Suprapubic skin (tissue), 4 donors: ENCODE measurements around the gene TEX29. TPM values are rescaled to one million over a fixed set of nuclear protein-coding genes. Genes with fewer than 3 reads are reported as not detected.

Source experiments
- DNase-seq, 2 donors: peaks; one replicate each; pipeline ENCODE4 v3.0.0-alpha.2; 2019; ENCODE audit warnings: low spot score in 2 of 2
- H3K27ac ChIP-seq: fragments of 200-600 bp; sonication (generic); one replicate; pipeline ENCODE4 v1.5.1; 2019
- H3K27me3 ChIP-seq: fragments of 200-600 bp; sonication (generic); one replicate; pipeline ENCODE4 v1.5.1; 2019
- H3K36me3 ChIP-seq: fragments of 200-600 bp; sonication (generic); one replicate; pipeline ENCODE4 v1.5.1; 2019
- H3K4me1 ChIP-seq: fragments of 200-600 bp; sonication (generic); one replicate; pipeline ENCODE4 v1.5.1; 2019
- H3K4me3 ChIP-seq: fragments of 200-600 bp; sonication (generic); one replicate; pipeline ENCODE4 v1.5.1; 2019; ENCODE audit warnings: mild to moderate bottlenecking
- H3K9me3 ChIP-seq: fragments of 200-600 bp; sonication (generic); one replicate; pipeline ENCODE4 v1.5.1; 2019
- EP300 ChIP-seq: sonication (generic); formaldehyde crosslinking; IDR thresholded peaks from one replicate; pipeline ENCODE4 v1.6.1; 2017; ENCODE audit warnings: antibody characterized with exemption
- POLR2A ChIP-seq, 2 donors: fragments of 450-650 bp; IDR thresholded peaks; one replicate each; pipeline ENCODE4 v1.6.1; 2017; ENCODE audit warnings: antibody characterized with exemption in 2 of 2, mild to moderate bottlenecking in 2 of 2, moderate library complexity in 2 of 2
- POLR2AphosphoS5 ChIP-seq, 3 donors: sonication (generic); formaldehyde crosslinking; IDR thresholded peaks; one replicate each; pipeline ENCODE4 v1.6.1; 2017; ENCODE audit warnings: antibody characterized with exemption in 3 of 3
- WGBS: methylation state at CpG from one replicate; pipeline ENCODE4 v1.1.5; 2018; 5-methylcytosine and 5-hydroxymethylcytosine counted together
- total RNA-seq, 4 donors: library from RNA; depleted of rRNA; stranded (reverse); fragments of >200 nt; gene quantifications; one replicate each; pipeline ENCODE4 v1.1.0, GENCODE V29; 2016
- TF ChIP-seq, protein P1 (sequence below), 2 donors: fragments of 200-600 bp in 1 of 2; fragments of 450-650 bp in 1 of 2; sonication (generic) in 1 of 2; IDR thresholded peaks; one replicate each; pipeline ENCODE4 v1.5.1; 2016 to 2019; ENCODE audit warnings: antibody characterized with exemption in 2 of 2, mild to moderate bottlenecking in 1 of 2, moderate library complexity in 1 of 2

TEX29 gene
- total RNA-seq, 4 donors from 2014 or later = not detected

DNA sequence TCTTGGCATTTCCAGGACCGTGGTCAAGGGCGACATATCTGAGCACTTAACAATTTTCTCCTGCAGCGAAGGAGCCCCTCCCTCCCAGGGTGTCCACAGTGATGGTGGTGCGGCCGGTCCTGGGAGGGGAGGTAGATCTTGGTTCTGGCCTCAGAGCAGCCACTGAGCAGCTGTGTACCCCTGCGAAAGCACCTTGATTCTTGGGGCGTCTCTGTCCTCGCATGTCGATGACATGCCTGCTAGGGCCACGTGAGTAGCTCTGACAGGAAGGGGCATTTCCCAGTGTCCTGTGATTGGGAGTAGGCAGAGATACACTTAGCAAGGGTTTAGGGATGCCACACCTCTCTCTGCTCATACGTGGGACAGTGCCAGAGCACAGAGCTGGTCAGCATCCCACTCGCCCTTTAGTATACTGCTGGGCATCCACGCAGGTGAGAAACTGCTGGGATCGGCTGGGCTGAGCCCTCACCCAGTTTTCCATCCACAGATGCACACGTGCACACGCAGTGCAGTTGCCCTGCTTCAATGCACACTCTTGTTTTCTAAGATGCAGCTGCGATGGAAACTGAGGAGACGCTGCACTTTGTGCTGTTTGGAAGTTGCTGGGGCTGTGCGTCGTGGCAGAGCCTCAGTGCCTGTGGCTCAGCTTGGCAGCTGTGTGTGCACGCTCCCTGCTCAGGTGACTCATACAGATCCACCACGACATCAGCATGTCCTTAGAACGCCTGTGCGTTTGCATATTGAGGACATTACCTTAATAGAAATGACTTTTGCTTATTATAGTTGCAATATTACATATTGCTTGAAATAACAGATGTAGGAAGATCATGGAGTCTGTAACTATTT, 66.8 kb downstream of the TEX29 start:
- WGBS = 69% methylated on average over 19 of the region's 24 CpGs
- Histone ChIP-seq H3K27ac (no peak overlapping the region), H3K4me1 (no peaks in the 10 kb centered on the region), H3K4me3 (no peak overlapping the region), H3K27me3 (peaks cover 6% of the 10 kb centered on the region), H3K9me3 (no peaks in the 10 kb centered on the region), H3K36me3 (no peaks in the 10 kb centered on the region)
- TF ChIP-seq EP300 = no peak
- no peak for TF ChIP-seq POLR2AphosphoS5 (IDR thresholded peaks at IDR 0.05)
- TF ChIP-seq, protein P1, sequence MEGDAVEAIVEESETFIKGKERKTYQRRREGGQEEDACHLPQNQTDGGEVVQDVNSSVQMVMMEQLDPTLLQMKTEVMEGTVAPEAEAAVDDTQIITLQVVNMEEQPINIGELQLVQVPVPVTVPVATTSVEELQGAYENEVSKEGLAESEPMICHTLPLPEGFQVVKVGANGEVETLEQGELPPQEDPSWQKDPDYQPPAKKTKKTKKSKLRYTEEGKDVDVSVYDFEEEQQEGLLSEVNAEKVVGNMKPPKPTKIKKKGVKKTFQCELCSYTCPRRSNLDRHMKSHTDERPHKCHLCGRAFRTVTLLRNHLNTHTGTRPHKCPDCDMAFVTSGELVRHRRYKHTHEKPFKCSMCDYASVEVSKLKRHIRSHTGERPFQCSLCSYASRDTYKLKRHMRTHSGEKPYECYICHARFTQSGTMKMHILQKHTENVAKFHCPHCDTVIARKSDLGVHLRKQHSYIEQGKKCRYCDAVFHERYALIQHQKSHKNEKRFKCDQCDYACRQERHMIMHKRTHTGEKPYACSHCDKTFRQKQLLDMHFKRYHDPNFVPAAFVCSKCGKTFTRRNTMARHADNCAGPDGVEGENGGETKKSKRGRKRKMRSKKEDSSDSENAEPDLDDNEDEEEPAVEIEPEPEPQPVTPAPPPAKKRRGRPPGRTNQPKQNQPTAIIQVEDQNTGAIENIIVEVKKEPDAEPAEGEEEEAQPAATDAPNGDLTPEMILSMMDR (IDR thresholded peaks at IDR 0.05) = no peak
- DNase-seq = peak in 1 of 2 donors; percentile 67

DNA sequence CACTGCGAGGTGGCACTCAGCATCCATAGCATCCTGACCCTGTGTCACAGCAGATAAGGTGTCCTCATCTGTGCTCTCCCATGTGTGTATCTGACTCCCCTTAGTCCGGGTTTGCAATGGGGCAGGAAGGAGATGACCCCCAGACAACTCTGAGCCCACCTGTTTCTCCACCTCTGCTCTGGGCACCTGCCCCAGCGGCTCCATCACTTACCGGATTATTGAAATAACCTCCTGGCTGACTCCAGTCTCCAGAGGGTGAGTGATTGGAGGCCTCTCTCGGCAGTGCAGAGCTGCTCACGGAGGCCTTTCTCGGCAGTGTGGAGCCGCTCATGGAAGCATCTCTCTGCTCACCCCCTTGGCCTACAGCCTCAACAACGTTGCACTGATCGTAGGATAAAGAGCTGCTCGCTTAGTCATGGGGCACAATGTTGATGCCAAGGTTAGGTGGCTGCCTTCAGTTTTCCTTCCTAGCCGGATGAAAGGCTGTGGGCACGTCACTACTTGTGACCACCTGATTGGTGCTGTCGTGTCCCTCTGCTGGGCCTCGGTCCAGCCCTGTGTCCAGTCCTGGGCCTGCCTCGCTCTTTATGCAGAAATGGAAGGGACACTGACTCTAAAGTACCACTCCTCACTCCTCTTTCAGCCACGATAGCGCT, 67.6 kb downstream of the TEX29 start:
- TF ChIP-seq POLR2AphosphoS5 (IDR thresholded peaks at IDR 0.05) (no peak), POLR2A (IDR thresholded peaks at IDR 0.05) (no peak)
- no peaks in the 10 kb centered on the region for H3K36me3 ChIP-seq
- no peak overlapping the region for H3K4me3 ChIP-seq
- no peaks in the 10 kb centered on the region for H3K9me3 ChIP-seq
- WGBS = 69% methylated on average over 12 of the region's 18 CpGs
- peaks cover 6% of the 10 kb centered on the region for H3K27me3 ChIP-seq
- no peaks in the 10 kb centered on the region for H3K4me1 ChIP-seq
- DNase-seq = peak in 1 of 2 donors; percentile 55
- H3K27ac ChIP-seq = no peak overlapping the region

DNA sequence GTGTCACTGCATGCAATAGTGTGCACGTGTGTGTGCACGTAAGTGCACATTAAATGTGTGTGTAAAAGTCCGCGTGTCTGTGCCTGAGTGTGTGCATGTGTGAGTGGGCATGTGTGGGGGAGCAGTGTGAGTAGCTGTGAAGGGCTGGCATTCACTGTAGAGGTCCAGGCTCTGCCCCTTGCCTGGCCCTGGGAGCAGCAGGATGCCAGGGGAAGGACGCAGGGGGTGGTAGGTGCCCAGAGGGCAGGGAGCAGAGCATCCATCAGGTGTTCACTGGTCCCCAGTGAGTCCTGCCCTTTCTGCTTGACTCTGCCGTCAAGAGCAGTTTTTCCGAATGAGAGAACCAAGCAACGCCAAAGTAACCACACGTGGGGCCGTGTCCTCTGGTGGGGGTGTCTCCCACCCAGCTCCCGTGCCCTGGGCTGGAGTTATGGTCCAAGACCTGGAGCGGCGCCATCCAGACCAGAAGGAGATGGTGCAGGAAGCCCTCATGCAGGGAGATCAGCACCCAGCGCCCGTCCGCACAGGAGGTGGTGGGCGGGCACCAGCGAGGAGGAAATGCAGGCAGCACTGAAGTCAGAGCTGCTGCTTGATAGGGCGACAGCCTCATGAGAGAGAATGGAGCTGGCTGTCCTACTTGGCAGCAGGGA, 68.5 kb downstream of the TEX29 start:
- no peaks in the 10 kb centered on the region for H3K4me1 ChIP-seq
- H3K27ac ChIP-seq = no peak overlapping the region
- no peaks in the 10 kb centered on the region for H3K9me3 ChIP-seq
- no peak overlapping the region for H3K4me3 ChIP-seq
- no peaks in the 10 kb centered on the region for H3K36me3 ChIP-seq
- peak in 1 of 2 donors; percentile 54 for DNase-seq
- H3K27me3 ChIP-seq = peaks cover 6% of the 10 kb centered on the region
- WGBS = 85% methylated on average over 16 of the region's 19 CpGs
- TF ChIP-seq POLR2A (IDR thresholded peaks at IDR 0.05) (no peak), EP300 (no peak), POLR2AphosphoS5 (IDR thresholded peaks at IDR 0.05) (no peak)
- TF ChIP-seq, protein P1 (IDR thresholded peaks at IDR 0.05) = no peak

DNA sequence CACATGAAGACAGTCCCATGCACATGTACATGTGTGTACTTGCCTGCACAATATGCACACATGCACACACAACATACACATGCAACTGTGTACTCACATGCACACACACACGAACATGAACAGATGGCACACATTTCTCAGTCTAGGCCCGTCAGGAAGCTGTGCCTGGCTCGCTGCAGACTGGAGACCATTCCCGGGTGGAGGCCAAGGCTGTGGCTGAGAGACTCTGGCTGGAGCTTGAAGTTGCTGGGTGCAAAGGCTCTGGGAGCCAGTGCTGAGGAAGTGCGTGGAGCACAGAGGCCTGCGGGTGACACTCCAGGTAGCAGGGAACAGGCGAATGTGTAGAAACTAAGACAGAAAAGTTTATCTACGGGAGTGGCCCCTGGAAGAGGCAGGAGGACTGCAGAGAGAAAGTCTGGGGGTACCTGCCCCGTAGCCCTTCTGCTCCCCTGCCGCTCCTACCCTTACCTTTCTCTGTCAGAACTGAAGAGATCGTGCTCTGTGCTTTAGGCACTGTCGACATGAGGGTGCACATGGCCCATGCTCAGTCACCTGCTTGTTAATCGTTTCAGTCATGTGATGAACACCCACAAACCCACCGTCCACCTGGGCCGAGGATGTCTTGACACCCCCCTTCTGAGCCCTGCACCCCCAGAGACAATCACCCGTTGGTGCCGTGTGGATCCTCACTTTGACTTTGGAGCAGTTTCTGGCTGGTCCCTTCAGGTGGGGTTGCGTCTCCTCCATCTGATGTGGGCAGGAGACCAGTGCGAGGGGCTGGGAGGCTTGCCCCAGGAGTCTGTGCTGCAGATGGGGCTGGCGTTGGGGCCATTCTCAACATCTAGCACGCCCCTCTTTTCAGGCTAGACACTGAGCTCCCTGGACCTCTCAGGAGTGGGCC, 69.4 kb downstream of the TEX29 start:
- TF ChIP-seq, protein P1 (IDR thresholded peaks at IDR 0.05) = no peak
- no peak for TF ChIP-seq POLR2AphosphoS5 (IDR thresholded peaks at IDR 0.05)
- TF ChIP-seq POLR2A (IDR thresholded peaks at IDR 0.05) = no peak
- no peak for TF ChIP-seq EP300
- WGBS = 72% methylated on average over 19 of the region's 21 CpGs
- no peak overlapping the region for H3K27ac ChIP-seq
- H3K4me1 ChIP-seq = no peaks in the 10 kb centered on the region
- H3K9me3 ChIP-seq = no peaks in the 10 kb centered on the region
- H3K27me3 ChIP-seq = peaks cover 6% of the 10 kb centered on the region
- H3K4me3 ChIP-seq = no peak overlapping the region
- DNase-seq = peak in 1 of 2 donors; percentile 69
- no peaks in the 10 kb centered on the region for H3K36me3 ChIP-seq

DNA sequence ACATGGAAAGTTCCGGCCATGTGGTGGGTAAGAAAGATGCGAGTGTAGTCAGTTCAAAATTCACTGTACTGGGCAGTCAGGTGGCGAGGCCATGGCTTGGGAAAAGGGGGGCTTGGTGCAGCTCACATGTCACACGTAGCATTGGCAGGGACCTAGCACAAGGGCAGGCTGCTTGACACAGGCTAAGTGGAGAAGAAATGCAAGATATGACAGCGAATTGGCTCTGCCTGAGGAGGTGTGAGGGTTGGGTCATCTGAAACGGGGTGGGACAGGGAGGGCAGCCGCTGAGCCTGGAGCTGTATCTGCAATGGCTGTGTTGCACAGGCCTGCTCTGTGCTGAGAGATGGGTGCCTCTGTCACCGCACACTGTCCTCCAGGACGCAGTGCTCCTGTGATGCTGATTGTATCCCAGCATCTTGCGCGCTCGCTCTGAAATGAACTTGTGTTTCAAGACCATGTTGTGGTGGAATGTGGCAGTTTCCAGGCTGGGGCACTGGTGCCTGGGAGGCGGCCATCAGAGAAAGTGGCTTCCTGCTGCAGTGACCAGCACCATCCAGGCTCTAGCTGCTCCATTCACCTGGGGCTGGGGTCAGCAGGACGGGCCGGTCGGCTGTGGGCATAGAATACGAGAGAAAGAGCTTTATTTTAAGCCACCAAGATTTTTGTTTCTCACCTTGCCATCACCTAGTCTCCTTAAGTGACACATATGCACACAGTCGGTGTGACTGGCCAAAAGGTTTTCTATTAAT, 70.3 kb downstream of the TEX29 start:
- no peak for TF ChIP-seq EP300
- TF ChIP-seq POLR2AphosphoS5 (IDR thresholded peaks at IDR 0.05) = no peak
- TF ChIP-seq, protein P1 (IDR thresholded peaks at IDR 0.05) = no peak
- no peak for TF ChIP-seq POLR2A (IDR thresholded peaks at IDR 0.05)
- Histone ChIP-seq H3K9me3 (no peaks in the 10 kb centered on the region), H3K36me3 (no peaks in the 10 kb centered on the region), H3K4me3 (no peak overlapping the region), H3K4me1 (no peaks in the 10 kb centered on the region), H3K27ac (no peak overlapping the region), H3K27me3 (peaks cover 6% of the 10 kb centered on the region)
- DNase-seq = no peak
- WGBS = 85% methylated on average over 18 of the region's 18 CpGs
